GM19395 (cell line): ENCODE results near the gene PPCDC.
A peak's percentile ranks its signal among the peaks of the same experiment; 100 is the strongest.

Experiments
- ATAC-seq: cut with Tn5 transposase; IDR thresholded peaks from one replicate; pipeline ENCODE4 v1.9.1; 2021; ENCODE audit warnings: mild to moderate bottlenecking, moderate library complexity; ENCODE audit not compliant: unreplicated experiment

Gene PPCDC, protein sequence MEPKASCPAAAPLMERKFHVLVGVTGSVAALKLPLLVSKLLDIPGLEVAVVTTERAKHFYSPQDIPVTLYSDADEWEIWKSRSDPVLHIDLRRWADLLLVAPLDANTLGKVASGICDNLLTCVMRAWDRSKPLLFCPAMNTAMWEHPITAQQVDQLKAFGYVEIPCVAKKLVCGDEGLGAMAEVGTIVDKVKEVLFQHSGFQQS

GRCh38 chr15:75023181-75023871 is at the start of gene PPCDC:
Gene PPCDC (plus strand): TSS chr15:75023590. CDS start chr15:75028319, 4,729 bp downstream.
- peak; percentile 90 for ATAC-seq

GRCh38 chr15:74976159-74976558 is 47.2 kb upstream of the PPCDC start:
- no peak for ATAC-seq

DNA sequence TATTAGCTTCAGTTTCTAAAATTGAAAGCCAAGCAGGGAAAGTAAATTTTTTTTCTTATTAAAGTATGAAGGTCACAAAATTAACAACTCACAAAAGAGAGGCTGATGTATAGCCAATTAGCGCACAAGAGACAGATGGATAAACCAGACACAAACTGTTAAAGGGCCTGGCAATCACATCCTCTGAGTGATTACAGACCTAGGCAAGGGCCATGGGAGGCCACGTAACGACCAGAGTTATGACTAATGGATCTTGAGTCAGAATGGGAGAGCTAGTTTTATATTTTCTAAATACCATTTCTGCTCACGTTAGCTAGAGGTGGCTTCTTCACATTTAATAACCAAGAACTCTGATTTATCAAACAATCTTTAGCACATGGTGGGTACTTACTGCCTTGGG is 45.8 kb upstream of the PPCDC start:
- ATAC-seq, result no peak

- ATAC-seq, result no peak
Measured at GRCh38 chr15:74978077-74978476, 45.3 kb upstream of the PPCDC start.

GRCh38 chr15:74978503-74978902 is 44.9 kb upstream of the PPCDC start:
- ATAC-seq, result no peak

- ATAC-seq, result no peak
Measured at GRCh38 chr15:74982183-74982582, 41.2 kb upstream of the PPCDC start.

- ATAC-seq, result no peak
Measured at GRCh38 chr15:74983725-74984231, 39.6 kb upstream of the PPCDC start.

- no peak for ATAC-seq
Measured at GRCh38 chr15:74988007-74988800, 35.2 kb upstream of the PPCDC start.

GRCh38 chr15:74989527-74989926 is 33.9 kb upstream of the PPCDC start:
- no peak for ATAC-seq

DNA sequence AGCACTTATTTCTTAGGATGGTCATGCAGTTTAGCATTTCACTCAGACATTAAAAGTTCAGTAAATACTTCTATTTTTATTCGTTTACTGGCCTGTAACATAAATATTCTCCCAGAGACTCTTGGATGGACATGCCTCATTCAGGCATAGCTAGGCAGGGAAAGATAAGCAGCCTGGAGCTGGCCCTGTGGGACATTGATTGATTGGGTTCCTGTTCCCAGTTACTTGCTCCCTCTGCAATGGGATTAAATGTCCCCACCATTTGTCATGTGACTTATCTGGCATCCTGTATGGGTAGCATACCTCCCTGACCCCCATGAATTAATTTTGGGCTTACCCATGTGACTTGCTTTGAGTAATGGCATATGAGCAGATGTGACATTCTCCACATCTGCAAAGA is 30.8 kb upstream of the PPCDC start:
- no peak for ATAC-seq

- no peak for ATAC-seq
Measured at GRCh38 chr15:74994236-74994635, 29.2 kb upstream of the PPCDC start.

DNA sequence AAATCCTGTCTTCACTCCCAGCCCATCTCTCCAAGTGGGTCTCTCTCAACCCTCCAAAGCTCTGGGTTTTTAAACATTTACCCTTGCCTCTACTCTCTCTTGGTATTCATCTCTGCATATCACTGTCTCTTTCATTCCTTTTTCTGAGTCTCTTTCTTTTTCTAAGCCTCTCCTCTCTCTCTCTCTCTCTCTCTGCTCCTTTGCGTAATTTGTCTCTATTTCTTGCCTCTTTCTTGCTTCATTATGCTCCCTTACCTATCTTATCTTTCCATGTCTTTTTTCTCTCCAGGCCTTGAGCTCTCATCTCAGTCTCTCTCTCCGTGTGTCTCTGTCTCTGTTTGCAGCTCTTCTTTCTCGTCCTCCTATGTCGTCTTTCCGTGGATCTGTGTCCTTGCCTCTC is 28.7 kb upstream of the PPCDC start:
- ATAC-seq, result no peak

DNA sequence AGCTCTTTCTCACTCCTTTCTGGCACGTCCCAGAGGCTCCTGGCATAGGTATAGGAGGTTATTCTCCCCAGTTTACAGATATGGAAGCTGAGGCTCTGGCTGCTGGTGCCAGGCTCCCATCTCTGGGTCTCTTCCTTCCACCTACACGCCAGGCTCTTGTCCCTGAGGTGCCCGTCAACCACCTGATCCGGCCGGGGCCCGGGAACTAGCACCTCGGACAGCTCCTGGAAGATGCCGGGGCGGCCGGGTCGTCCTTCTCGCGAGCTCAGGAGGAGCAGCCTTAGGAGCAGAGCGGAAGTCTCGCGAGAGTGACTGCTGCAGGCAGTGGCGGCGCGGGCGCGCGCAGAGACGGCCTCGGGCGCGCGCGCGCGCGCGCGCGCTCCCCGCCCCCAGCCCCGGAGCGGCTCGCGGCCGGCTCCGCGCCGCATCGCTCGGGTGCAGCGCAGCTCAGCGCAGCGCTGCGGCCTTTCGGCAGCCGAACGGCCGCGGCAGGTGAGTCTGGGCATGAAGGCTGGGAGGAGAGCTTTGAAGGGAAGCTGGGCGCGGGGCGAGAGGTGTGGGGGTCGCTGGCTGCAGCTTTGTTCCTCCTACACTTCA is 28.1 kb upstream of the PPCDC start, which contains the start of gene SCAMP5:
Gene SCAMP5 (plus strand): TSS at position 382 of the 597 bp plus-strand sequence. CDS start 16,277 bp downstream, outside the sequence.
- peak; percentile 67 for ATAC-seq

GRCh38 chr15:74995779-74996765 is 27.3 kb upstream of the PPCDC start:
- ATAC-seq, result no peak

- no peak for ATAC-seq
Measured at GRCh38 chr15:74997141-74997540, 26.2 kb upstream of the PPCDC start.

DNA sequence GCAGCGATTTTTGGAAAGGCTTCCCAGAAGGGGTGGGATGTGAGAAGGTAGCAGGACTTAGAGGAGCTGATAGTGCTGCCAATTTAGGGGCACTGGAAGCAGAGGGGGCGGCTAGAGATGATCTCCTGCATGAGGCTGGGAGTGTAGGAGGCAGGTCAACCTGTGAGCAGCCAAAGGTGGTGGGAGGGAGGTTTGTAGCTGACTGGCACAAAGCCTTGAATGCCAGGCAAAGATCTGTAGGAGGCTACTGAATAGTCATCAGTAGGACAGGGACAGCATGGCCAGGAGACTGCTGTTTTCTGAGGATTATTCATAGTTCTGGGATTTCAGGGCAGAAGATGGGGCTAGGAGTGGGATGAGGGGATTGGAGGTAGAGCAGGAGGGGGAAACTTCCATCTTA is 25.8 kb upstream of the PPCDC start:
- ATAC-seq, result no peak

DNA sequence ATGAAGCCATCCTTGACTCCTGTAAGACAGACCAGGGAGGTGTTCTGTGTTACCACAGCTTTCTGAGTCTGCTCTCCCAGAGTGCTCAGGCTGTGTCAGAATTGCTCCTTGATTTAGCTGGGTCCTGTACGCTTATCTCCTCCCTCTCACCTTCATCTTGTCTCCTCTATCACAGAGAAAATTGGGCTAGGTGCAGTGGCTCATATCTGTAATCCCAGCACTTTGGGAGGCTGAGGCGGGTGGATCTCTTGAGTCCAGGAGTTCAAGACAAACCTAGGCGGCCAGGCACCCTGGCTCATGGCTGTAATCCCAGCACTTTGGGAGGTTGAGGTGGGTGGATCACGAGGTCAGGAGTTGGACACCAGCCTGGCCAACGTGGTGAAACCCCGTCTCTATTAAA is 22.1 kb upstream of the PPCDC start:
- ATAC-seq, result no peak

- no peak for ATAC-seq
Measured at GRCh38 chr15:75002398-75002797, 21.0 kb upstream of the PPCDC start.

DNA sequence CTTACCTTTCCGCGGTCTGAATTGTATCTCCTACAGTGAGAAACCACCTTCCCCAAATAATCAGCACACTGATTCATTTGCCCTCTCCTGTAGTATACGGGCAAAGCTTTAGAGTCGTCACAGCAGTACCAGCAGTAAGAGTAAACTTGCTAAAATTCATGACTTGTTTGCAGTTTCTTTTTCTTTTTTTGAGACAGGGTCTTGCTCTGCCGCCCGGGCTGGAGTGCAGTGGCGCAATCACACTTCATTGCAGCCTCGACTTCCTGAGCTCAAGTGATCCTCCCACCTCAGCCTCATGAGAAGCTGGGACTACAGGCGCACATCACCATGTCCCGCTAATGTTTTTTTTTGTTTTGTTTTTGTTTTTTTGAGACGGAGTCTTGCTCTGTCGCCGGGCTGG is 16.2 kb upstream of the PPCDC start:
- ATAC-seq, result no peak

DNA sequence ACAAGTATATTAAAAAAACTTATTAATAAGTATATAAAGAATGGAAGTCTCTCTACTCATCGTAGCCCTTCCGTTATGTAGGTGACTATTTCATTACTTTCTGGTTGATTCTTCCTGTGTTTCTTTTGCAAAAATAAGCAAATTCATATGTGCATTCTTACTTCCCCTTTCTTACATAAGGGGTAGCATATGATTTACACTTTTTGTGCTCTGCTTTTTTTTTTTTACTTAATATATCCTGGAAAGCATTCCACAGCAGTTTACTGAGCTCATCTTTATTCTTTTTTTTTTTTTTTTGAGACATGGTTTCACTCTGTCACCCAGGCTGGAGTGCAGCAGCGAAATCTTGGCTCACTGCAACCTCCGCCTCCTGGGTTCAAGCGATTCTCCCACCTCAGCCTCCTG is 15.2 kb upstream of the PPCDC start:
- ATAC-seq, result peak; percentile 47
